OCI-LY7 (cell line): ENCODE data around the gene MAML3.

ENCODE experiments used
- CTCF ChIP-seq: fragments of 200-600 bp; sonication (generic); conservative IDR thresholded peaks from 2 replicates; pipeline ENCODE4 v1.5.1; 2014; ENCODE audit warnings: mild to moderate bottlenecking, antibody characterized with exemption, low read length, moderate library complexity, mixed read lengths
- EZH2phosphoT487 ChIP-seq: fragments of 200-600 bp; sonication (generic); IDR thresholded peaks from 2 replicates; pipeline ENCODE4 v1.6.1; 2018; ENCODE audit warnings: low read depth, borderline replicate concordance, mild to moderate bottlenecking, mixed run types, antibody characterized with exemption, low read length, moderate library complexity, mixed read lengths

- TF ChIP-seq CTCF (no peak), EZH2phosphoT487 (no peak)
Observed at GRCh38 chr4:139763672-139764071, 390.3 kb downstream of the MAML3 start.
